H9 (cell line): ENCODE results near the gene IGFL1. TPM values are rescaled to one million over a fixed set of nuclear protein-coding genes. Genes with fewer than 3 reads are reported as not detected.

Experiments
- DNase-seq: peaks from one replicate; pipeline ENCODE4 v3.0.0-alpha.2; 2017
- H2AFZ ChIP-seq: one replicate; pipeline ENCODE4 v1.6.1; 2013; ENCODE audit warnings: mild to moderate bottlenecking, low read length, control low read depth, moderate library complexity
- H2AK5ac ChIP-seq: 2 replicates; pipeline ENCODE4 v1.6.1; 2013; ENCODE audit warnings: low read length, control low read depth, mixed read lengths; ENCODE audit not compliant: insufficient read length
- H2BK120ac ChIP-seq: one replicate; pipeline ENCODE4 v1.6.1; 2013; ENCODE audit warnings: low read depth, mild to moderate bottlenecking, low read length, control low read depth, inconsistent platforms; ENCODE audit not compliant: poor library complexity, severe bottlenecking
- H2BK12ac ChIP-seq: 2 replicates; pipeline ENCODE4 v1.6.1; 2013; ENCODE audit warnings: low read length, control low read depth, mixed read lengths, low read depth; ENCODE audit not compliant: insufficient read length
- H2BK15ac ChIP-seq: 2 replicates; pipeline ENCODE4 v1.6.1; 2013; ENCODE audit warnings: low read depth, low read length, control low read depth
- H2BK20ac ChIP-seq: one replicate; pipeline ENCODE4 v1.6.1; 2013; ENCODE audit warnings: low read depth, mild to moderate bottlenecking, low read length, control low read depth, inconsistent platforms; ENCODE audit not compliant: poor library complexity, severe bottlenecking
- H2BK5ac ChIP-seq: 2 replicates; pipeline ENCODE4 v1.6.1; 2013; ENCODE audit warnings: low read length, control low read depth, mixed read lengths; ENCODE audit not compliant: insufficient read length
- H3K14ac ChIP-seq: 2 replicates; pipeline ENCODE4 v1.6.1; 2013; ENCODE audit warnings: low read length, control low read depth; ENCODE audit not compliant: insufficient read depth
- H3K18ac ChIP-seq: 2 replicates; pipeline ENCODE4 v1.6.1; 2013; ENCODE audit warnings: low read depth, mild to moderate bottlenecking, mixed read lengths, low read length, control low read depth; ENCODE audit not compliant: insufficient read length
- H3K23ac ChIP-seq: 2 replicates; pipeline ENCODE4 v1.6.1; 2013; ENCODE audit warnings: low read length, control low read depth, mixed read lengths, low read depth; ENCODE audit not compliant: insufficient read length
- H3K23me2 ChIP-seq: 2 replicates; pipeline ENCODE4 v1.6.1; 2013; ENCODE audit warnings: low read depth, mild to moderate bottlenecking, mixed read lengths, low read length, control low read depth; ENCODE audit not compliant: insufficient read length, poor library complexity, severe bottlenecking
- H3K27ac ChIP-seq: 2 replicates; pipeline ENCODE4 v1.5.1; 2013; ENCODE audit warnings: low read length, control low read depth, mixed read lengths, low read depth; ENCODE audit not compliant: insufficient read length
- H3K27me3 ChIP-seq: 2 replicates; pipeline ENCODE4 v1.6.1; 2013; ENCODE audit warnings: low read length, control low read depth, inconsistent platforms; ENCODE audit not compliant: insufficient read depth
- H3K4ac ChIP-seq: 2 replicates; pipeline ENCODE4 v1.6.1; 2013; ENCODE audit warnings: low read depth, mild to moderate bottlenecking, control low read depth, inconsistent platforms, low read length, moderate library complexity
- H3K4me1 ChIP-seq: 2 replicates; pipeline ENCODE4 v1.6.1; 2013; ENCODE audit warnings: low read length, control low read depth, inconsistent platforms; ENCODE audit not compliant: insufficient read depth
- H3K4me2 ChIP-seq: 2 replicates; pipeline ENCODE4 v1.6.1; 2013; ENCODE audit warnings: low read length, control low read depth, mixed read lengths; ENCODE audit not compliant: insufficient read length, insufficient read depth
- H3K56ac ChIP-seq: 2 replicates; pipeline ENCODE4 v1.6.1; 2013; ENCODE audit warnings: low read depth, mild to moderate bottlenecking, mixed read lengths, low read length, control low read depth; ENCODE audit not compliant: insufficient read length
- H3K79me1 ChIP-seq: 2 replicates; pipeline ENCODE4 v1.6.1; 2013; ENCODE audit warnings: low read depth, mild to moderate bottlenecking, moderate library complexity, low read length, control low read depth, inconsistent platforms; ENCODE audit not compliant: insufficient read depth, poor library complexity, severe bottlenecking
- H3K79me2 ChIP-seq: 2 replicates; pipeline ENCODE4 v1.6.1; 2013; ENCODE audit warnings: low read length, control low read depth, inconsistent platforms; ENCODE audit not compliant: insufficient read depth
- H3K9ac ChIP-seq: 2 replicates; pipeline ENCODE4 v1.6.1; 2013; ENCODE audit warnings: low read length, control low read depth, mixed read lengths; ENCODE audit not compliant: insufficient read length; ENCODE audit errors: extremely low read depth
- H3K9me3 ChIP-seq: one replicate; pipeline ENCODE4 v1.6.1; 2013; ENCODE audit warnings: low read depth, low read length, inconsistent platforms; ENCODE audit not compliant: control insufficient read depth
- H3T11ph ChIP-seq: one replicate; pipeline ENCODE4 v1.6.1; 2013; ENCODE audit warnings: mild to moderate bottlenecking, low read length, control low read depth, inconsistent platforms
- H4K20me1 ChIP-seq: one replicate; pipeline ENCODE4 v1.6.1; 2013; ENCODE audit not compliant: control insufficient read depth, insufficient read length, insufficient read depth
- H4K5ac ChIP-seq: 2 replicates; pipeline ENCODE4 v1.6.1; 2013; ENCODE audit warnings: low read depth, mild to moderate bottlenecking, mixed read lengths, low read length, control low read depth; ENCODE audit not compliant: insufficient read length
- H4K8ac ChIP-seq: replicated peaks from 2 replicates; pipeline ENCODE4 v1.6.1; 2013; ENCODE audit warnings: low read length, control low read depth, mixed read lengths, low read depth; ENCODE audit not compliant: insufficient read length
- H4K91ac ChIP-seq: 2 replicates; pipeline ENCODE4 v1.6.1; 2013; ENCODE audit warnings: low read depth, mild to moderate bottlenecking, moderate library complexity, mixed read lengths, low read length, control low read depth; ENCODE audit not compliant: insufficient read length
- H3K27ac Mint-ChIP-seq, 3 experiments: 2 replicates in 2 of 3; 3 replicates in 1 of 3; pipeline ENCODE4 v1.8.0; 2020 to 2021; ENCODE audit warnings: mixed read lengths in 3 of 3, mild to moderate bottlenecking in 1 of 3, moderate library complexity in 1 of 3
- H3K27me3 Mint-ChIP-seq: 2 replicates; pipeline ENCODE4 v1.8.0; 2021; ENCODE audit warnings: low read depth, mild to moderate bottlenecking, moderate library complexity, mixed read lengths
- H3K36me3 Mint-ChIP-seq, 3 experiments: 2 replicates in 2 of 3; 3 replicates in 1 of 3; pipeline ENCODE4 v1.8.0; 2020 to 2021; ENCODE audit warnings: low read depth in 3 of 3, mixed read lengths in 3 of 3; ENCODE audit not compliant: insufficient read depth in 1 of 3
- H3K4me1 Mint-ChIP-seq, 2 experiments: 2 replicates each; pipeline ENCODE4 v1.8.0; 2020; ENCODE audit warnings: mixed read lengths in 2 of 2
- H3K4me3 Mint-ChIP-seq, 2 experiments: 2 replicates in 1 of 2; 3 replicates in 1 of 2; pipeline ENCODE4 v1.8.0; 2020 to 2021; ENCODE audit warnings: mild to moderate bottlenecking in 2 of 2, mixed read lengths in 2 of 2, moderate library complexity in 1 of 2
- H3K9me3 Mint-ChIP-seq, 2 experiments: 2 replicates in 1 of 2; 3 replicates in 1 of 2; pipeline ENCODE4 v1.8.0; 2020; ENCODE audit warnings: mild to moderate bottlenecking in 2 of 2, mixed read lengths in 2 of 2, moderate library complexity in 1 of 2
- CTCF ChIP-seq: fragments of 200-600 bp; sonication (generic); conservative IDR thresholded peaks from 3 replicates; pipeline ENCODE4 v1.8.0; 2021; ENCODE audit warnings: antibody characterized with exemption, mild to moderate bottlenecking
- WGBS: extraction: QIAGEN DNeasy Blood & Tissue Kit; methylation state at CpG from one replicate; pipeline ENCODE4 v1.1.7; 2013; ENCODE audit warnings: missing lambda C conversion rate, low lambda C conversion rate, mixed read lengths; ENCODE audit not compliant: insufficient read length; ENCODE audit errors: extremely low coverage; 5-methylcytosine and 5-hydroxymethylcytosine counted together
- total RNA-seq: library from RNA; stranded (reverse); gene quantifications from 2 replicates; pipeline ENCODE4 v1.2.1, GENCODE V29; 2021

The IGFL1 gene
- total RNA-seq, 1 experiment from 2014 or later = not detected

GRCh38 chr19:46193678-46194077 lies 35.9 kb upstream of the IGFL1 start:
- peaks cover 0 to 5% of the 10 kb centered on the region in 2 experiments; a peak in 2 of 4 replicates for H3K4me1 Mint-ChIP-seq
- no peak overlapping the region; a peak in 1 of 7 replicates for H3K27ac Mint-ChIP-seq
- no peaks in the 10 kb centered on the region for H3K9me3 Mint-ChIP-seq
- Histone ChIP-seq H2BK120ac (no peak overlapping the region), H4K8ac (no peak overlapping the region), H3K4ac (no peak overlapping the region), H3K27ac (no peak overlapping the region), H4K91ac (no peak overlapping the region), H3K9me3 (no peaks in the 10 kb centered on the region), H2BK15ac (no peak overlapping the region), H3K4me1 (no peaks in the 10 kb centered on the region), H3K23ac (no peak overlapping the region), H3K79me2 (no peaks in the 10 kb centered on the region), H3K23me2 (no peaks in the 10 kb centered on the region), H2AK5ac (no peak overlapping the region), H4K20me1 (no peaks in the 10 kb centered on the region), H3T11ph (no peak overlapping the region), H2BK5ac (no peak overlapping the region), H3K27me3 (no peaks in the 10 kb centered on the region), H3K14ac (no peak overlapping the region), H3K9ac (no peak overlapping the region), H2BK12ac (no peak overlapping the region), H4K5ac (no peak overlapping the region), H3K56ac (no peak overlapping the region), H3K4me2 (no peak overlapping the region), H2AFZ (no peak overlapping the region), H2BK20ac (no peak overlapping the region), H3K79me1 (no peaks in the 10 kb centered on the region), H3K18ac (no peak overlapping the region)
- no peak for TF ChIP-seq CTCF
- H3K36me3 Mint-ChIP-seq = no peaks in the 10 kb centered on the region
- no peak for DNase-seq
- peaks cover 4% of the 10 kb centered on the region; the same call in 1 of the 2 replicates for H3K27me3 Mint-ChIP-seq
- H3K4me3 Mint-ChIP-seq = no peak overlapping the region
- no CpG with 5 or more reads among the region's 4 CpGs for WGBS
